GM12891 (cell line): ENCODE measurements around the gene CABP7.
"Not testable (repeated sequence)": the region's sequence is repeated elsewhere in the genome, so short reads cannot be mapped to it uniquely, and the experiment has no call there.

Experiments used
- DNase-seq: peaks from one replicate; pipeline ENCODE4 v3.0.0; 2011; ENCODE audit warnings: low spot score; ENCODE audit not compliant: insufficient read length
- FAIRE-seq: peaks from 2 replicates; lab custom pipeline; 2011; peaks lifted over from hg19 to GRCh38; lab: Jason Lieb, UNC
- PAX5 ChIP-seq: IDR thresholded peaks from 2 replicates; pipeline ENCODE4 v1.6.1; 2011; ENCODE audit warnings: low read length, moderate library complexity, mild to moderate bottlenecking; ENCODE audit not compliant: insufficient read depth, severe bottlenecking
- POLR2A ChIP-seq: IDR thresholded peaks from 2 replicates; pipeline ENCODE4 v1.6.1; 2011; ENCODE audit warnings: low read depth, low read length, control low read depth
- POLR2AphosphoS5 ChIP-seq: IDR thresholded peaks from 2 replicates; pipeline ENCODE4 v1.6.1; 2011; ENCODE audit warnings: low read depth, low read length, control low read depth
- POU2F2 ChIP-seq: IDR thresholded peaks from 2 replicates; pipeline ENCODE4 v1.6.1; 2011; ENCODE audit warnings: low read depth, mild to moderate bottlenecking, control low read depth, low read length, moderate library complexity
- SPI1 ChIP-seq: IDR thresholded peaks from 2 replicates; pipeline ENCODE4 v1.6.1; 2011; ENCODE audit warnings: low read depth, low read length, control low read depth
- TAF1 ChIP-seq: IDR thresholded peaks from 2 replicates; pipeline ENCODE4 v1.6.1; 2011; ENCODE audit warnings: low read depth, low read length, control low read depth

The CABP7 gene

DNA sequence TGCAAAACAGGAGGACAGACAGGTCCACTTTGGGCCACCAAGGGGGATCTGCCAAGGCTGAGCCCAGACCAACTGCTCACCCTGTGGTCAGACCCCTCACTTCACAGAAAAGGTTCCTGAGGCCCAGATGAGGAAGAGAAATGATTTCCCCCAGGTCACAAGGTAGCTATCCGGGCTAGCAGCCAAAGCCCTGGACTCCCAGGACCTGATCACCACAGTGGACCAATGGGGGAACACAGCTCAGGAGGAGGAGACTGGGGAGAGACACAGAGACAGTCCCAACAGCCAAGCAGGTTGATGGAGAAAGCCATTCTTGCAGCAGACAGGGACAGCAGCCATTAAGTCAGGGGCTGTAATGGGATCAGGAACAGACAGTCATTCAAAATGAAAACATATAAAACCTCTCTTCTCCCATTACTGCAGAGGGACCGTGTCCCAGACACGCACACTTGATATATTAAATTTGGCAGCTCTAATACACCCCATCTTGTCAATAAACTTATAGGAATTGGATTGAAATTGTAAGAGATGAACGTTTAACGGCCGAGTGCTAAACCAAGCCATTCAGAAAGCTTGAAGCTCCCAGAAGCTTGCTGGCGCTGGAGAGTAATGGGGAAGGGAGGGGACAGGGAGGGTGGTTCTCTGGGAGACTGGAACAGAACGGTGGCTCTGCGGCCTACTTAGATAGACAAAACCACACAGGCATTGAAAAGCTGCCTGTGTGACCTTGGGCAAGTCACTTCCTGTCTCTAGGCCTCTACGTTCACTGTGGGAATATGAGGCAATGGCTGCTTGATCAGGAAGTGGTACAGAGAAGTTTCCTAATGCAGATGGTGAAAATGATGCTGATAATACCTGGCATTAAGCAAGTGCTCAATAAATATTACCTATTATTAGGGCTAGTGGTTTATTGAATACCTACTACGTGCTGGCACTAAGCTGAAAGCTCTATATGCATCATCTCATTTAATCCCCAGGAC, 31.0 kb downstream of the CABP7 start:
- TF ChIP-seq POU2F2 (no peak), SPI1 (peak; percentile 16; the same call in 1 of the 2 replicates)
- DNase-seq (no peak), FAIRE-seq (peak; percentile 38)

GRCh38 chr22:29751669-29752068, 31.9 kb downstream of the CABP7 start:
- no peak for TF ChIP-seq TAF1
- no peak for TF ChIP-seq POU2F2
- TF ChIP-seq PAX5: no peak
- no peak for TF ChIP-seq POLR2AphosphoS5
- TF ChIP-seq SPI1: no peak
- TF ChIP-seq POLR2A: no peak
- FAIRE-seq: no peak
- no peak for DNase-seq

DNA sequence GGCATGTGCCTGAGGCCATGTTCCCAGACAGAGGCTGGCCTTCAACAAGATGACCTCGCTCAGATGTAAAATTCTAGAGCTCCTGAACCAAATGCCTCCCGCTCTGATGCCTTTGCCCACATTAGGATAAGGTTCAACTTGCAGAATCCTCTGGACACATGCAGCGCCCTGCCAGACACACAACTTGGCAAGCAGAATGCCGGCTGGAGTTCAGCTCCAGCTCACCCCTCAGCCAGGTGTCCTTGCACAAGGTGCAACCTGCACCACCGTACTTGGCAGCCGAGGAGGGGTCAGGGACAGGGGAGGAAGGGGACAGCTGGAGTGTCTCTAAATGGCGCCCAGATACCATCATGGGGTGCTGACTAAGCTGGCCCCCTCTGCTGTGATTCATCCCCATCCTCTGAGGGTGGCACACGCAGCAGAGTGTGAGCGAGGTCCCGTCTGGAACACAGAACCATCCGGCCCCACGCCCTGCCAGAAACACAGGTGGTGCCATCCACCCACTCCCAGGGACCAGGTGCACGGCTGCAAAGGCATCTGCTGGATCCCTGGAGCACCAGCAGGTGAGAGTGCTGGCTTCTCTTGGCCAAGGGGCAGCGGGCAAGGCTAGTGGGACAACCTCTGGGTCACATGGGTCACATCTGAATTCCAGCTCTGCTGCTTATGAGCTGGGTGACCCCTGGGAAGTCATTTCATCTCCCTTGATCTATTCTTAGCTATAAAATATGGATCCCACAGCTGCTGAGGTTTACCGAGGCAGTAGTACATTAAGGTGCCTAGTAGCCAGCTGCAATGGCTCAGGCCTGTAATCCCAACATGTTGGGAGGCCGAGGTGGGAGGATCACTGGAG, 34.2 kb downstream of the CABP7 start:
- FAIRE-seq (no peak), DNase-seq (no peak)
- TF ChIP-seq TAF1 (no peak), POU2F2 (no peak), POLR2A (no peak)

DNA sequence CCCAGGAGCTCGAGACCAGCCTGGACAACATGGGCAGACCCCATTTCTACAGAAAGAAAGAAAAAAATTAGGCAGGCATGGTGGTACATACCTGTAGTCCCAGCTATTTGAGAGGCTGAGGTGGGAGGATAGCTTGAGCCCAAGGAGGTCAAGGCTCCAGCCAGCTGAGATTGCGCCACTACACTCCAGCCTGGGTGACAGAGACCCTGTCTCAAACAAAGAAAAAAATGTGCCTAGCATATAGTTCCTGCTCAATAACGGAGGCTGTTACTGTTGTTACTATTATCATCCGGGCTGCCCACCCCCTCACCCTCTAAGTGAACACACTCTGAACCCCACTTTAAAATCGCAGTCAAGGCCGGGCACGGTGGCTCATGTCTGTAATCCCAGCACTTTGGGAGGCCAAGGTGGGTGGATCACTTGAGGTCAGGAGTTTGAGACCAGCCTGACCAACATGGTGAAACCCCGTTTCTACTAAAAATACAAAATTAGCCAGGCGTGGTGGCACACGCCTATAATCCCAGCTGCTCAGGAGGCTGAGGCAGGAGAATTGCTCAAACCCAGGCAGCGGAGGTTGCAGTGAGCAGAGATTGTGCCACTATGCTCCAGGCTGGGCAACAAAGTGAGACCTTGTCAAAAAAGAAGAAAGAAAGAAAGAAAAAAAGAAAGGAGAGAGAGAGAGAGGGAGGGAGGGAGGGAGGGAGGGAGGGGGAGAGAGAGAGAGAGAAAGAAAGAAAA, 35.0 kb downstream of the CABP7 start:
- not testable (repeated sequence) for FAIRE-seq, DNase-seq

- FAIRE-seq (no peak), DNase-seq (no peak)
- no peak for TF ChIP-seq POU2F2
- no peak for TF ChIP-seq TAF1
- no peak for TF ChIP-seq PAX5
- no peak for TF ChIP-seq POLR2A
These were observed 36.1 kb downstream of the CABP7 start for GRCh38 chr22:29755889-29756288.

DNA sequence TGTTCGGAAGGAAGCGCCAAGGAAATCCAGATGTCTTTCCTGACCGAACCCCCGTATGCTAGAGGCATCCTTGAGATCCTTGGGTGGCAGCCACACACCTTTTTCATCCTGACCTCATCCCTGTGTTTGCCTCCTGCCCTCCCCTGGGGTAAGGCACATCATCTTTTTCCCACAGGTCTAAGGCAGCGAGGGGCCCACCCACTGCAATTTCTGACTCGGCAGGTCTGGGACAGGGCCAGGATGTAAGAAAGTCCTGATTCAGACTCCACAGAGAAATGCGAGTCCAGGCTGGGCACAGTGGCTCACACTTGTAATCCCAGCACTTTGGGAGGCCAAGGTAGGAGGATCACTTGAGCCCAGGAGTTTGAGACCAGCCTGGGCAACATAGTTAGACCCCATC, 36.5 kb downstream of the CABP7 start:
- DNase-seq (no peak), FAIRE-seq (no peak)
- no peak for TF ChIP-seq POLR2AphosphoS5
- TF ChIP-seq POU2F2: no peak
- TF ChIP-seq POLR2A: no peak
- no peak for TF ChIP-seq SPI1
- TF ChIP-seq PAX5: no peak
- TF ChIP-seq TAF1: no peak

DNA sequence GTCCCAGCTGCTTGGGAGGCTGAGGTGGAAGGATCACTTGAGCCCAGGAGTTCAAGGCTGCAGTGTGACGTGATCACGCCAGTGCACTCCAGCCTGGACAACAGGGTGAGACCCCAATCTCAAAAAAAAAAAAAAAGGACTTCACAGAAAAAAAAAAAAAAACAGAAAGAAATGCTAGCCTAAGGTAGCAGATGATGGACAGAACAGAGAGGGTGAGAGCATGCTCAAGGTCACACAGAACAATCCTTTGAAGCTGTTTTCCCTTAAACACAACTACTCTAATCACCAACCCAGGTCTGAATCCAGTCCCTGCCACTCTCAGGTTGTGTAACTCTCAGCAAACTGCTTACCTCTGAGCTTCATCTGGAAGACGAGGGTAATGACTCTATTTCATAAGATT, 37.3 kb downstream of the CABP7 start:
- TF ChIP-seq TAF1 (no peak), POLR2AphosphoS5 (no peak), PAX5 (no peak), POLR2A (no peak), POU2F2 (no peak), SPI1 (no peak)
- FAIRE-seq: no peak
- no peak for DNase-seq

DNA sequence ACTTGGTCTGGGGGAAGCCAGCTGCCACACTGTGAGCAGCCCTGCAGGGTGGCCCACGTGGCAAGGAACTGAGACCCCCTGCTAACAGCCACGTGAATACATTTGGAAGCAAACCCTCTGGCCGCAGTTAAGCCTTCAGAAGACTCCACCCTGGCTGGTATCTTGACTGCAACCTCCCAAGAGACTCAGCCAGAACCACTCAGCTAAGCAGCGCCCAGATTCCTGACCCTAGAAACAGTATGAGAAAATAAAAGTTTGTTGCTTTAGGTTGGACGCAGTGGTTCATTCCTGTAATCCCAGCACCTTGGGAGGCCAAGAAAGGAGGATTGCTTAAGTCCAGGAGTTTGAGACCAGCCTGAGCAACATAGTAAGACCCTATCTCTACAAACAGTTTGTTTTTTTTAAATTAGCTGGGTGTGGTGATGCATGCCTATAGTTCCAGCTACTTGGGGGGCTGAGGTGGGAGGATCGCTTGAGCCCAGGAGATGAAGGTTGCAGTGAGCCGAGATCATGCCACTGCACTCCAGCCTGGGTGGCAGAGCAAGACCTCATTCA, 38.3 kb downstream of the CABP7 start:
- TF ChIP-seq PAX5 (no peak), POLR2AphosphoS5 (no peak), POLR2A (no peak)
- FAIRE-seq (no peak), DNase-seq (no peak)

DNA sequence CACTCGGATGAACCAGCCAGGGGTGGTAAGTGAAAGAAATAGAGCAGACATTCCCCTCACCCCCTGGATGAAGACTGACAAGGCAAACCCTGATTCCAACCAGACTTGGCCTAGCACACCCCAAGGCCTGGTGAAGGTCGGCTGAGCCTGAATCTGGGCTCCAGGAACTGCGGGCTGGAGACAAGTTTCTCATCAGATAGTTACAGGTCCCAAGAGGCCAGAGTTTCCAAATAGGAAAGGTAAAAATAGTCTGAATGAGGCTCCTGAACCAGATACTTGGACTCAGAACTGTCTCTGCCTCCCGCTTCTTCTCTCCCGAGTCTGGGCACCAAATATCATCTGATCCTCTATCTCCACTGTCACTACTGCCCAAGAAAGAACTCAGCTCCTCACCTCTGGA, 39.2 kb downstream of the CABP7 start:
- FAIRE-seq (no peak), DNase-seq (no peak)
- TF ChIP-seq TAF1: no peak
- no peak for TF ChIP-seq POLR2AphosphoS5
- TF ChIP-seq POU2F2: no peak
- TF ChIP-seq POLR2A: no peak
- TF ChIP-seq PAX5: no peak
- TF ChIP-seq SPI1: no peak

DNA sequence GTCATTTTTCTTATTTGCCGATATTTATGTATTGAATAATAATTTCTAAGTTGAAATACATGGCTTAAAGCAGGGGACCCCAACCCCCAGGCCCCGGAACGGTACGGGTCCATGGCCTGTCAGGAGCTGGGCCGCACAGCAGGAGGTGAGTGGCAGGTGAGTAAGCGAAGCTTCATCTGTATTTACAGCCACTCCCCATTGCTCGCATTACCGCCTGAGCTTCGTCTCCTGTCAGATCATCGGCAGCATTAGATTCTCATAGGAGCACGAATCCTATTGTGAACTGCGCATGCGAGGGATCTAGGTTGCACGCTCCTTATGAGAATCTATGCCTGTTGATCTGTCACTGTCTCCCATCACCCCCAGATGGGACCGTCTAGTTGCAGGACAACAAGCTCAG, 42.5 kb downstream of the CABP7 start:
- FAIRE-seq (no peak), DNase-seq (no peak)
- TF ChIP-seq POU2F2: no peak
- TF ChIP-seq SPI1: no peak
